HEK293 (cell line): ENCODE measurements around the gene MALT1.

Experiments
- CTCF ChIA-PET: fragments of 350-600 bp; formaldehyde crosslinking; extraction: SDS; loops from one replicate; lab custom pipeline; 2021; ENCODE audit warnings: antibody characterized with exemption; lab: Yijun Ruan, JAX
- POLR2A ChIA-PET: fragments of 300-600 bp; formaldehyde crosslinking; extraction: SDS; loops from one replicate; lab custom pipeline; 2020; ENCODE audit warnings: antibody characterized with exemption, inconsistent platforms; lab: Yijun Ruan, JAX
- H3K27ac ChIP-seq: fragments of 200-500 bp; sonication (Bioruptor generic); 2 replicates; pipeline ENCODE4 v1.5.1; 2014; ENCODE audit warnings: low read depth, low read length, control low read depth, inconsistent platforms; ENCODE audit errors: extremely low read depth
- H3K36me3 ChIP-seq, 2 experiments: fragments of 200-500 bp in 1 of 2; sonication (Bioruptor generic) in 1 of 2; 1 replicate in 1 of 2; 2 replicates in 1 of 2; pipeline ENCODE4 v1.5.1; 2014 to 2017; ENCODE audit warnings: inconsistent platforms in 2 of 2, low read length in 2 of 2; ENCODE audit not compliant: control insufficient read depth in 2 of 2, insufficient read depth in 1 of 2
- H3K4me1 ChIP-seq: fragments of 200-500 bp; sonication (Bioruptor generic); 2 replicates; pipeline ENCODE4 v1.5.1; 2014; ENCODE audit warnings: mild to moderate bottlenecking, low read length, inconsistent platforms; ENCODE audit not compliant: control insufficient read depth, insufficient read depth
- H3K4me3 ChIP-seq: 2 replicates; pipeline ENCODE4 v1.5.1; 2011; ENCODE audit warnings: low read depth, mild to moderate bottlenecking, control low read depth, low read length, moderate library complexity
- H3K9me3 ChIP-seq: fragments of 200-500 bp; sonication (Bioruptor generic); 2 replicates; pipeline ENCODE4 v1.5.1; 2014; ENCODE audit warnings: low read depth, low read length, inconsistent platforms; ENCODE audit not compliant: control insufficient read depth, insufficient read depth
- GLI2 ChIP-seq: fragments of 450-650 bp; formaldehyde crosslinking; IDR thresholded peaks from 2 replicates; pipeline ENCODE4; 2017; ENCODE audit warnings: missing biosample characterization, missing genetic modification characterization, low read depth, borderline replicate concordance
- HOXA7 ChIP-seq: sonication (generic); formaldehyde crosslinking; IDR thresholded peaks from 2 replicates; pipeline ENCODE4 v1.8.1; 2022; ENCODE audit warnings: missing genetic modification reagents, borderline replicate concordance
- KLF7 ChIP-seq: fragments of 450-650 bp; formaldehyde crosslinking; IDR thresholded peaks from 2 replicates; pipeline ENCODE4 v1.5.1; 2016; ENCODE audit warnings: missing biosample characterization, missing genetic modification characterization, borderline replicate concordance
- PRDM6 ChIP-seq: fragments of 450-650 bp; formaldehyde crosslinking; IDR thresholded peaks from 2 replicates; pipeline ENCODE4 v1.5.1; 2017; ENCODE audit warnings: missing biosample characterization, missing genetic modification characterization
- YY1 ChIP-seq: fragments of 450-650 bp; formaldehyde crosslinking; IDR thresholded peaks from 2 replicates; pipeline ENCODE4 v1.5.1; 2018; ENCODE audit warnings: missing biosample characterization, missing genetic modification characterization
- ZBTB21 ChIP-seq: fragments of 450-650 bp; formaldehyde crosslinking; IDR thresholded peaks from 2 replicates; pipeline ENCODE4 v1.5.1; 2017; ENCODE audit warnings: missing biosample characterization, missing genetic modification characterization
- ZBTB26 ChIP-seq: fragments of 450-650 bp; formaldehyde crosslinking; optimal IDR thresholded peaks from 2 replicates; pipeline ENCODE3; 2016; ENCODE audit warnings: missing biosample characterization, mild to moderate bottlenecking, missing genetic modification characterization
- ZNF146 ChIP-seq: fragments of 450-650 bp; formaldehyde crosslinking; IDR thresholded peaks from 2 replicates; pipeline ENCODE4 v1.5.1; 2016; ENCODE audit warnings: missing biosample characterization, missing genetic modification characterization
- ZNF174 ChIP-seq: fragments of 450-650 bp; formaldehyde crosslinking; IDR thresholded peaks from 2 replicates; pipeline ENCODE4 v1.5.0; 2017; ENCODE audit warnings: missing biosample characterization, mild to moderate bottlenecking, missing genetic modification characterization
- ZNF221 ChIP-seq: fragments of 450-650 bp; formaldehyde crosslinking; IDR thresholded peaks from 2 replicates; pipeline ENCODE4 v1.5.1; 2017; ENCODE audit warnings: missing biosample characterization, missing genetic modification characterization, borderline replicate concordance
- ZNF223 ChIP-seq: fragments of 450-650 bp; formaldehyde crosslinking; IDR thresholded peaks from 2 replicates; pipeline ENCODE4 v1.5.1; 2016; ENCODE audit warnings: missing biosample characterization, missing genetic modification characterization
- ZNF24 ChIP-seq: fragments of 450-650 bp; formaldehyde crosslinking; IDR thresholded peaks from 2 replicates; pipeline ENCODE4 v1.5.1; 2016; ENCODE audit warnings: missing biosample characterization, missing genetic modification characterization
- ZNF266 ChIP-seq: fragments of 450-650 bp; formaldehyde crosslinking; IDR thresholded peaks from 2 replicates; pipeline ENCODE4 v1.5.1; 2016; ENCODE audit warnings: missing biosample characterization, missing genetic modification characterization, low read depth
- ZNF335 ChIP-seq: fragments of 450-650 bp; formaldehyde crosslinking; conservative IDR thresholded peaks from 2 replicates; pipeline ENCODE4 v1.5.1; 2016; ENCODE audit warnings: missing biosample characterization, missing genetic modification characterization
- ZNF394 ChIP-seq: fragments of 450-650 bp; formaldehyde crosslinking; IDR thresholded peaks from 2 replicates; pipeline ENCODE4 v1.5.1; 2016; ENCODE audit warnings: missing biosample characterization, missing genetic modification characterization, mild to moderate bottlenecking, moderate library complexity, borderline replicate concordance
- ZNF433 ChIP-seq: fragments of 450-650 bp; formaldehyde crosslinking; IDR thresholded peaks from 2 replicates; pipeline ENCODE4 v1.5.1; 2016; ENCODE audit warnings: missing biosample characterization, missing genetic modification characterization, low read depth
- ZNF473 ChIP-seq: fragments of 450-650 bp; formaldehyde crosslinking; IDR thresholded peaks from 2 replicates; pipeline ENCODE4 v1.5.1; 2017; ENCODE audit warnings: missing biosample characterization, missing genetic modification characterization
- ZNF501 ChIP-seq: fragments of 450-650 bp; formaldehyde crosslinking; IDR thresholded peaks from 2 replicates; pipeline ENCODE4 v1.5.1; 2016; ENCODE audit warnings: missing biosample characterization, missing genetic modification characterization
- ZNF585B ChIP-seq: fragments of 450-650 bp; formaldehyde crosslinking; IDR thresholded peaks from 2 replicates; pipeline ENCODE4 v1.5.1; 2016; ENCODE audit warnings: missing biosample characterization, missing genetic modification characterization
- ZNF623 ChIP-seq: fragments of 450-650 bp; formaldehyde crosslinking; IDR thresholded peaks from 2 replicates; pipeline ENCODE4 v1.5.1; 2016; ENCODE audit warnings: missing biosample characterization, missing genetic modification characterization
- ZNF830 ChIP-seq: fragments of 450-650 bp; IDR thresholded peaks from 2 replicates; pipeline ENCODE4 v1.5.0; 2018; ENCODE audit warnings: missing biosample characterization, missing genetic modification characterization, low read depth, mild to moderate bottlenecking, moderate library complexity
- ZSCAN30 ChIP-seq: fragments of 450-650 bp; IDR thresholded peaks from 2 replicates; pipeline ENCODE4 v1.5.1; 2018; ENCODE audit warnings: missing biosample characterization, mild to moderate bottlenecking, missing genetic modification characterization, moderate library complexity

Gene MALT1

GRCh38 chr18:58723810-58724602 lies 52.7 kb downstream of the MALT1 start (continued):
- no peak for TF ChIP-seq ZBTB21 (tag by site-specific recombination)
- no peak for TF ChIP-seq HOXA7 (CRISPR knock-in tag)
- TF ChIP-seq ZNF146 (tag by site-specific recombination) = no peak
- no peak for TF ChIP-seq YY1 (tag by site-specific recombination)
- TF ChIP-seq ZBTB26 (tag by site-specific recombination) = no peak

GRCh38 chr18:58726671-58727070 lies 55.4 kb downstream of the MALT1 start:
- ChIA-PET POLR2A (no interaction called here), CTCF (interaction anchor here (0.6 to 1.4 kb wide), 4 partner anchors 18 to 197 kb away, joined by 3 to 4 read pairs (median 3); no protein-coding TSS in a partner anchor)
- Histone ChIP-seq H3K4me1 (0 out of 2 replicates have a peak, but pooled peaks cover 5% of the 10 kb centered on the region), H3K4me3 (no peak overlapping the region), H3K36me3 (peaks cover 2 to 14% of the 10 kb centered on the region in 2 experiments; a peak in 2 of 3 replicates), H3K27ac (no peak overlapping the region), H3K9me3 (no peaks in the 10 kb centered on the region)
- TF ChIP-seq ZNF221 (tag by site-specific recombination) (no peak), ZNF24 (tag by site-specific recombination) (no peak), KLF7 (tag by site-specific recombination) (no peak), ZNF433 (tag by site-specific recombination) (no peak), ZNF623 (tag by site-specific recombination) (no peak), ZNF473 (tag by site-specific recombination) (no peak), ZNF223 (tag by site-specific recombination) (no peak), ZNF501 (no peak), ZNF266 (tag by site-specific recombination) (no peak), ZNF394 (tag by site-specific recombination) (no peak), GLI2 (tag by site-specific recombination) (no peak), ZNF335 (tag by site-specific recombination) (no peak), ZNF174 (no peak), ZNF830 (tag by site-specific recombination) (no peak)

- ChIA-PET POLR2A (no interaction called here), CTCF (interaction anchor here (0.5 to 1.4 kb wide), 3 partner anchors 21 to 978 kb away, joined by 3 to 4 read pairs (median 4); no protein-coding TSS in a partner anchor)
- H3K36me3 ChIP-seq = peaks cover 2 to 14% of the 10 kb centered on the region in 2 experiments; a peak in 2 of 3 replicates
- H3K27ac ChIP-seq = no peak overlapping the region
- H3K4me3 ChIP-seq = no peak overlapping the region
- TF ChIP-seq ZSCAN30 (tag by site-specific recombination) = peak; percentile 75; the same call in 1 of the 2 replicates
- TF ChIP-seq ZNF585B (tag by site-specific recombination) = no peak
- TF ChIP-seq PRDM6 = 0 out of 2 replicates have a peak, but pooled peaks have one; percentile 4
- H3K9me3 ChIP-seq = no peaks in the 10 kb centered on the region
- 0 out of 2 replicates have a peak, but pooled peaks cover 5% of the 10 kb centered on the region for H3K4me1 ChIP-seq
Observed at GRCh38 chr18:58727776-58728500, 56.7 kb downstream of the MALT1 start.
